GM18517 (cell line): ENCODE data around the gene TMEM114.

Experiments
- ATAC-seq: cut with Tn5 transposase; IDR thresholded peaks from one replicate; pipeline ENCODE4 v1.9.1; 2021; ENCODE audit warnings: mild to moderate bottlenecking, moderate library complexity; ENCODE audit not compliant: unreplicated experiment

TMEM114 gene

GRCh38 chr16:8589900-8590688 is at the start of gene TMEM114:
Gene TMEM114 (minus strand): TSS chr16:8590511. CDS start chr16:8589838, 673 bp downstream.
- ATAC-seq, result no peak

GRCh38 chr16:8639694-8640093 is 49.4 kb upstream of the TMEM114 start:
- no peak for ATAC-seq

GRCh38 chr16:8634991-8635736 is 44.9 kb upstream of the TMEM114 start:
- ATAC-seq, result no peak

- no peak for ATAC-seq
These were observed 42.4 kb upstream of the TMEM114 start for GRCh38 chr16:8632675-8633182.

- no peak for ATAC-seq
These were observed 41.6 kb upstream of the TMEM114 start for GRCh38 chr16:8631818-8632465.

- no peak for ATAC-seq
These were observed 41.1 kb upstream of the TMEM114 start for GRCh38 chr16:8631373-8631772.

GRCh38 chr16:8630255-8630953 is 40.1 kb upstream of the TMEM114 start:
- ATAC-seq, result no peak

GRCh38 chr16:8628981-8629725 is 38.8 kb upstream of the TMEM114 start:
- no peak for ATAC-seq

GRCh38 chr16:8627456-8627855 is 37.1 kb upstream of the TMEM114 start:
- no peak for ATAC-seq

- no peak for ATAC-seq
These were observed 36.6 kb upstream of the TMEM114 start for GRCh38 chr16:8626946-8627345.

- no peak for ATAC-seq
These were observed 35.3 kb upstream of the TMEM114 start for GRCh38 chr16:8625491-8626087.

- no peak for ATAC-seq
These were observed 33.3 kb upstream of the TMEM114 start for GRCh38 chr16:8623634-8624033.

- no peak for ATAC-seq
These were observed 32.0 kb upstream of the TMEM114 start for GRCh38 chr16:8622315-8622656.

- ATAC-seq, result no peak
These were observed 31.4 kb upstream of the TMEM114 start, which contains the start of gene METTL22 for GRCh38 chr16:8621572-8622314. Gene METTL22 (plus strand): TSS chr16:8621698. CDS start chr16:8625666, 3,968 bp downstream.

- ATAC-seq, result no peak
These were observed 30.9 kb upstream of the TMEM114 start for GRCh38 chr16:8621222-8621571.

- ATAC-seq, result no peak
These were observed 30.2 kb upstream of the TMEM114 start for GRCh38 chr16:8620535-8620934.

GRCh38 chr16:8619671-8620370 is 29.5 kb upstream of the TMEM114 start:
- no peak for ATAC-seq

GRCh38 chr16:8614435-8615029 is 24.2 kb upstream of the TMEM114 start:
- no peak for ATAC-seq
